HepG2 (cell line): ENCODE measurements around the gene PYGO1. TPM values are rescaled to one million over a fixed set of nuclear protein-coding genes. Genes with fewer than 3 reads are reported as not detected.

Experiments
- ATAC-seq: fragments of 200-7000 bp; cut with Tn5 transposase; 3 replicates; pipeline ENCODE4 v1.9.1; 2020; ENCODE audit warnings: mild to moderate bottlenecking, moderate library complexity
- BruUV-seq: library from RNA; stranded (reverse); fragments of 400-500 nt; replicated peaks from 2 replicates; lab custom pipeline; 2021; lab: Mats Ljungman, UMichigan
- CTCF ChIA-PET: fragments of 300-600 bp; formaldehyde crosslinking; extraction: SDS; loops from one replicate; lab custom pipeline; 2021; ENCODE audit warnings: low total read pairs, inconsistent platforms, low intra/inter-chr PET ratio; lab: Yijun Ruan, JAX
- POLR2A ChIA-PET: fragments of 350-600 bp; sonication (Branson Sonifier 250); formaldehyde crosslinking; loops from one replicate; lab custom pipeline; 2020; ENCODE audit warnings: antibody characterized with exemption, inconsistent platforms; lab: Yijun Ruan, JAX
- DNase-seq: peaks from one replicate; pipeline ENCODE4 v3.0.0-alpha.2; 2015; ENCODE audit warnings: low spot score
- FAIRE-seq: peaks from 3 replicates; lab custom pipeline; 2011; peaks lifted over from hg19 to GRCh38; lab: Jason Lieb, UNC
- H2AFZ ChIP-seq: one replicate; pipeline ENCODE4 v1.6.1; 2011; ENCODE audit warnings: low read length, inconsistent platforms
- H3K27ac ChIP-seq: fragments of 300-600 bp; 3 replicates; pipeline ENCODE4 v1.8.0; 2011; ENCODE audit warnings: mixed run types, mild to moderate bottlenecking, mixed read lengths, low read length, inconsistent platforms; ENCODE audit not compliant: insufficient read depth; ENCODE audit errors: extremely low read length
- H3K27me3 ChIP-seq, 2 experiments: fragments of 200-600 bp in 1 of 2; 2 replicates in 1 of 2; 3 replicates in 1 of 2; pipeline versions ENCODE4 v1.6.0 to v1.8.0; 2011; ENCODE audit warnings: low read length in 2 of 2, mild to moderate bottlenecking in 2 of 2, moderate library complexity in 2 of 2, inconsistent platforms in 1 of 2; ENCODE audit not compliant: insufficient read depth in 2 of 2, control insufficient read depth in 1 of 2
- H3K36me3 ChIP-seq, 2 experiments: fragments of 200-600 bp in 1 of 2; replicated peaks in 1 of 2; 2 replicates in 1 of 2; 3 replicates in 1 of 2; pipeline versions ENCODE4 v1.5.1 to v1.8.0; 2011; ENCODE audit warnings: low read length in 2 of 2, inconsistent platforms in 1 of 2; ENCODE audit not compliant: insufficient read depth in 2 of 2, control insufficient read depth in 1 of 2
- H3K4me1 ChIP-seq: 2 replicates; pipeline ENCODE4 v1.5.1; 2012; ENCODE audit warnings: low read length, inconsistent platforms; ENCODE audit not compliant: insufficient read depth
- H3K4me2 ChIP-seq: 2 replicates; pipeline ENCODE4 v1.6.0; 2011; ENCODE audit warnings: low read depth, low read length, inconsistent platforms
- H3K4me3 ChIP-seq, 3 experiments: fragments of 200-600 bp in 1 of 3; sonication (generic), shearing (Covaris generic) in 1 of 3; replicated peaks in 1 of 3; 2 replicates each; pipeline ENCODE4 v1.5.1; 2011 to 2016; ENCODE audit warnings: low read length in 3 of 3, inconsistent platforms in 2 of 3, low read depth in 2 of 3, mild to moderate bottlenecking in 2 of 3, control low read depth in 1 of 3, mixed read lengths in 1 of 3; ENCODE audit not compliant: insufficient read depth in 1 of 3
- H3K79me2 ChIP-seq: one replicate; pipeline ENCODE4 v1.6.1; 2011; ENCODE audit warnings: low read length, inconsistent platforms; ENCODE audit not compliant: insufficient read depth
- H3K9ac ChIP-seq: 2 replicates; pipeline ENCODE4 v1.6.0; 2011; ENCODE audit warnings: mild to moderate bottlenecking, low read depth, low read length, inconsistent platforms; ENCODE audit not compliant: insufficient read depth
- H3K9me3 ChIP-seq: 2 replicates; pipeline ENCODE4 v1.5.1; 2012; ENCODE audit warnings: mild to moderate bottlenecking, low read length
- H4K20me1 ChIP-seq: 2 replicates; pipeline ENCODE4 v1.6.0; 2011; ENCODE audit warnings: inconsistent platforms, mild to moderate bottlenecking, low read length, moderate library complexity; ENCODE audit not compliant: insufficient read depth
- ARID2 ChIP-seq: sonication (generic); formaldehyde crosslinking; IDR thresholded peaks from 2 replicates; pipeline ENCODE4 v1.8.1; 2022; ENCODE audit warnings: mild to moderate bottlenecking, missing genetic modification reagents, borderline replicate concordance
- ARNT ChIP-seq: fragments of 450-650 bp; IDR thresholded peaks from 2 replicates; pipeline ENCODE4 v1.6.1; 2017
- CAMTA2 ChIP-seq: sonication (generic); formaldehyde crosslinking; IDR thresholded peaks from 2 replicates; pipeline ENCODE4 v1.4.0; 2020; ENCODE audit warnings: mild to moderate bottlenecking, missing genetic modification reagents, borderline replicate concordance
- CENPX ChIP-seq: sonication (generic); formaldehyde crosslinking; IDR thresholded peaks from 2 replicates; pipeline ENCODE4 v1.9.0; 2021; ENCODE audit warnings: mild to moderate bottlenecking, missing genetic modification reagents, moderate library complexity
- CTCF ChIP-seq: sonication (generic); formaldehyde crosslinking; IDR thresholded peaks from 2 replicates; pipeline ENCODE4 v1.5.0; 2020; ENCODE audit warnings: mild to moderate bottlenecking, missing genetic modification reagents, moderate library complexity
- ERF ChIP-seq: IDR thresholded peaks from 2 replicates; pipeline ENCODE4 v1.6.1; 2018; ENCODE audit warnings: missing biosample characterization, missing genetic modification reagents
- HOXA5 ChIP-seq: sonication (generic); formaldehyde crosslinking; IDR thresholded peaks from 2 replicates; pipeline ENCODE4 v1.4.0; 2020; ENCODE audit warnings: missing genetic modification reagents
- KAT2B ChIP-seq: fragments of 150-350 bp; IDR thresholded peaks from 2 replicates; pipeline ENCODE4 v1.6.1; 2014; ENCODE audit warnings: low read depth, low read length, borderline replicate concordance
- MZF1 ChIP-seq: sonication (generic); formaldehyde crosslinking; IDR thresholded peaks from 2 replicates; pipeline ENCODE4 v1.8.1; 2023; ENCODE audit warnings: mild to moderate bottlenecking, missing genetic modification reagents, borderline replicate concordance
- NAIF1 ChIP-seq: sonication (generic); formaldehyde crosslinking; IDR thresholded peaks from 2 replicates; pipeline ENCODE4 v1.5.0; 2020; ENCODE audit warnings: mild to moderate bottlenecking, missing genetic modification reagents, borderline replicate concordance
- NFKB2 ChIP-seq: sonication (generic); formaldehyde crosslinking; IDR thresholded peaks from 2 replicates; pipeline ENCODE4 v1.4.0; 2020; ENCODE audit warnings: missing genetic modification reagents, borderline replicate concordance
- NR1H2 ChIP-seq: sonication (generic); formaldehyde crosslinking; IDR thresholded peaks from 2 replicates; pipeline ENCODE4 v1.8.1; 2022; ENCODE audit warnings: low read depth, missing genetic modification reagents, borderline replicate concordance
- ZBTB3 ChIP-seq: sonication (generic); formaldehyde crosslinking; IDR thresholded peaks from 2 replicates; pipeline ENCODE4 v1.4.0; 2020; ENCODE audit warnings: low read depth, mild to moderate bottlenecking, moderate library complexity, missing genetic modification reagents, borderline replicate concordance
- WGBS: methylation state at CpG from one replicate; pipeline ENCODE4 v1.1.6; 2017; ENCODE audit warnings: low lambda C conversion rate; 5-methylcytosine and 5-hydroxymethylcytosine counted together
- in situ Hi-C: cut with HindIII; loops from 2 replicates; pipeline ENCODE4 v1.10.0; 2017; ENCODE audit warnings: low pct_unique_long_range_greater_than_20kb; ENCODE audit not compliant: extremely low pct_ligation_motif_present
- intact Hi-C: fragments of 100-400 bp; cut with micrococcal nuclease; formaldehyde crosslinking; loops from one replicate; pipeline ENCODE4 v1.10.0; 2022; ENCODE audit not compliant: unreplicated experiment
- polyA plus RNA-seq, 8 experiments: library from polyadenylated mRNA; depleted of rRNA in 3 of 8; stranded (reverse) in 7 of 8; unstranded in 1 of 8; fragments of >200 nt; fragmentation: Illumina TruSeq in 4 of 8; extraction: Trizol in 4 of 8; gene quantifications; 2 replicates each; pipeline versions ENCODE4 v1.2.1 to v1.2.3, GENCODE V29; 2011 to 2016; ENCODE audit warnings: low read depth in 4 of 8, missing spikeins in 1 of 8, mixed read lengths in 1 of 8; ENCODE audit not compliant: insufficient read depth in 1 of 8
- total RNA-seq, 5 experiments: library from RNA; depleted of rRNA; stranded (reverse); fragments of >200 nt; fragmentation: Illumina TruSeq; extraction: Trizol; gene quantifications; 2 replicates each; pipeline ENCODE4 v1.2.3, GENCODE V29; 2016; ENCODE audit warnings: low read depth in 1 of 5
- TF ChIP-seq, protein P1 (sequence below): sonication (generic); formaldehyde crosslinking; IDR thresholded peaks from 2 replicates; pipeline ENCODE4 v1.9.0; 2022; ENCODE audit warnings: missing genetic modification reagents, mild to moderate bottlenecking, borderline replicate concordance

PYGO1 gene
- total and polyA plus RNA-seq, 2 of the 13 experiments (the other 11 are each of a cell fraction or from before 2014, with no cell fraction given), result 1.1 to 1.8 TPM

GRCh38 chr15:55528812-55529211, 59.3 kb downstream of the PYGO1 start:
- ATAC-seq, result no peak

GRCh38 chr15:55527150-55527549, 61.0 kb downstream of the PYGO1 start:
- no peaks in the 10 kb centered on the region for H4K20me1 ChIP-seq
- intact Hi-C loops (loop anchor here (5.0 kb wide), 1 partner anchor 270 kb away; no protein-coding TSS in a partner anchor), in situ Hi-C loops (loop anchor here (5.0 kb wide), 1 partner anchor 115 kb away; no protein-coding TSS in a partner anchor)
- WGBS, result no CpG with 5 or more reads among the region's 1 CpG
- POLR2A ChIA-PET, result no interaction called here
- no peaks in the 10 kb centered on the region; a peak in 1 of 5 replicates for H3K27me3 ChIP-seq
- H3K36me3 ChIP-seq, result no peaks in the 10 kb centered on the region
- ATAC-seq (peak; percentile 72), DNase-seq (no peak), FAIRE-seq (no peak)
- H3K9ac ChIP-seq, result no peak overlapping the region; the same call in 1 of the 2 replicates
- no peaks in the 10 kb centered on the region for H3K9me3 ChIP-seq
- CTCF ChIA-PET, result no interaction called here
- peaks cover 12% of the 10 kb centered on the region for H3K4me1 ChIP-seq
- no peak overlapping the region for H2AFZ ChIP-seq
- H3K4me2 ChIP-seq, result peak overlapping the region; percentile 84
- no peak overlapping the region for H3K27ac ChIP-seq
- no TSS peak for BruUV-seq
- peak overlapping the region in 1 of 3 experiments; percentile 49; a peak in 1 of 6 replicates for H3K4me3 ChIP-seq
- no peaks in the 10 kb centered on the region for H3K79me2 ChIP-seq
- TF ChIP-seq, protein P1, sequence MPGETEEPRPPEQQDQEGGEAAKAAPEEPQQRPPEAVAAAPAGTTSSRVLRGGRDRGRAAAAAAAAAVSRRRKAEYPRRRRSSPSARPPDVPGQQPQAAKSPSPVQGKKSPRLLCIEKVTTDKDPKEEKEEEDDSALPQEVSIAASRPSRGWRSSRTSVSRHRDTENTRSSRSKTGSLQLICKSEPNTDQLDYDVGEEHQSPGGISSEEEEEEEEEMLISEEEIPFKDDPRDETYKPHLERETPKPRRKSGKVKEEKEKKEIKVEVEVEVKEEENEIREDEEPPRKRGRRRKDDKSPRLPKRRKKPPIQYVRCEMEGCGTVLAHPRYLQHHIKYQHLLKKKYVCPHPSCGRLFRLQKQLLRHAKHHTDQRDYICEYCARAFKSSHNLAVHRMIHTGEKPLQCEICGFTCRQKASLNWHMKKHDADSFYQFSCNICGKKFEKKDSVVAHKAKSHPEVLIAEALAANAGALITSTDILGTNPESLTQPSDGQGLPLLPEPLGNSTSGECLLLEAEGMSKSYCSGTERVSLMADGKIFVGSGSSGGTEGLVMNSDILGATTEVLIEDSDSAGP, result no peak
- 0 out of 2 replicates have a peak, but pooled peaks have one; percentile 9 for TF ChIP-seq CTCF (CRISPR knock-in tag)
- no peak for TF ChIP-seq NAIF1 (CRISPR knock-in tag)
- no peak for TF ChIP-seq CENPX
- TF ChIP-seq CAMTA2 (CRISPR knock-in tag), result no peak
- no peak for TF ChIP-seq ZBTB3 (CRISPR knock-in tag)
- TF ChIP-seq HOXA5, result no peak
- no peak for TF ChIP-seq ERF (CRISPR knock-in tag)
- TF ChIP-seq ARNT, result no peak
- TF ChIP-seq ARID2, result 0 out of 2 replicates have a peak, but pooled peaks have one; percentile 18
- TF ChIP-seq KAT2B, result no peak

More at GRCh38 chr15:55528812-55529211, 59.3 kb downstream of the PYGO1 start:
- in situ Hi-C loops, result loop anchor here (5.0 kb wide), 1 partner anchor 113 kb away; no protein-coding TSS in a partner anchor
- CTCF ChIA-PET, result no interaction called here
- H3K4me3 ChIP-seq, result no peak overlapping the region
- TF ChIP-seq MZF1, result no peak
- TF ChIP-seq NFKB2 (CRISPR knock-in tag), result no peak
- TF ChIP-seq NR1H2, result no peak
- TF ChIP-seq, all 625 proteins: peak for 0
- Histone ChIP-seq H3K9ac (no peak overlapping the region), H4K20me1 (no peaks in the 10 kb centered on the region), H3K9me3 (no peaks in the 10 kb centered on the region), H3K27me3 (no peaks in the 10 kb centered on the region; a peak in 1 of 5 replicates), H3K36me3 (no peaks in the 10 kb centered on the region), H3K27ac (no peak overlapping the region), H2AFZ (no peak overlapping the region), H3K4me2 (no peak overlapping the region), H3K4me1 (peaks cover 12% of the 10 kb centered on the region), H3K79me2 (no peaks in the 10 kb centered on the region)
- no peak for DNase-seq
- 20% methylated on average over 4 of the region's 4 CpGs for WGBS
- no TSS peak for BruUV-seq
- intact Hi-C loops, result loop anchor here (5.0 kb wide), 1 partner anchor 268 kb away; no protein-coding TSS in a partner anchor
- POLR2A ChIA-PET, result no interaction called here
- FAIRE-seq, result no peak
